Right lobe of liver (tissue), 4 donors: ENCODE data around the gene TPD52L2.

ENCODE experiments used
- POLR2A ChIP-seq: fragments of 450-650 bp; IDR thresholded peaks from one replicate; pipeline ENCODE4 v1.6.1; 2017; ENCODE audit warnings: antibody characterized with exemption, mild to moderate bottlenecking
- TF ChIP-seq, protein P1 (sequence below), 4 donors: fragments of 200-600 bp in 3 of 4; fragments of 450-650 bp in 1 of 4; IDR thresholded peaks; one replicate each; pipeline versions ENCODE4 v1.5.1 to v1.8.0; 2016 to 2022; ENCODE audit warnings: antibody characterized with exemption in 4 of 4, mild to moderate bottlenecking in 2 of 4
- donor health status: DM: no; HTN: no; CAD: no.
- donor health status: DM: no; HTN: no; CAD: no.
- donor health status: DM: no; HTN: yes; CAD: no.

DNA sequence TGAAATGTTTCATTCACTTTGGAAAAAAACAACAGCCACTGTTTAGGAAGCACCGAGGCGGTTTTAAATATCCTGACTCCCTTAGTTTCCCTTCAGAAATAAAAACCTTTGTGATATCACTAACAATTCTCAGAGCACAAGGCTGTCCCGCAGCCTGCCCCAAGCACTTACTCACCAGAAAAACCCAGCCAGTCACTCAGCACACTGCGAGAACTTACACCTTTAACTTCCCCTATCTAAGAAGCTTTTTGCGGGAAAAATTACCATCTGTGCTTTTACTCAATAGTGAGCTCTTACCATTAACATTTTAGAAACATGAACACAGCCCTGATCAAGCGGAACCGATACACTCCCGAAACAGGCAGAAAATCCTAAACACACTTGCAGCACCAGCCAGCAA, 43.3 kb upstream of the TPD52L2 start:
- TF ChIP-seq, protein P1, sequence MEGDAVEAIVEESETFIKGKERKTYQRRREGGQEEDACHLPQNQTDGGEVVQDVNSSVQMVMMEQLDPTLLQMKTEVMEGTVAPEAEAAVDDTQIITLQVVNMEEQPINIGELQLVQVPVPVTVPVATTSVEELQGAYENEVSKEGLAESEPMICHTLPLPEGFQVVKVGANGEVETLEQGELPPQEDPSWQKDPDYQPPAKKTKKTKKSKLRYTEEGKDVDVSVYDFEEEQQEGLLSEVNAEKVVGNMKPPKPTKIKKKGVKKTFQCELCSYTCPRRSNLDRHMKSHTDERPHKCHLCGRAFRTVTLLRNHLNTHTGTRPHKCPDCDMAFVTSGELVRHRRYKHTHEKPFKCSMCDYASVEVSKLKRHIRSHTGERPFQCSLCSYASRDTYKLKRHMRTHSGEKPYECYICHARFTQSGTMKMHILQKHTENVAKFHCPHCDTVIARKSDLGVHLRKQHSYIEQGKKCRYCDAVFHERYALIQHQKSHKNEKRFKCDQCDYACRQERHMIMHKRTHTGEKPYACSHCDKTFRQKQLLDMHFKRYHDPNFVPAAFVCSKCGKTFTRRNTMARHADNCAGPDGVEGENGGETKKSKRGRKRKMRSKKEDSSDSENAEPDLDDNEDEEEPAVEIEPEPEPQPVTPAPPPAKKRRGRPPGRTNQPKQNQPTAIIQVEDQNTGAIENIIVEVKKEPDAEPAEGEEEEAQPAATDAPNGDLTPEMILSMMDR (IDR thresholded peaks at IDR 0.05), result no peak
- TF ChIP-seq POLR2A, result no peak
